Tibial artery (tissue), 4 donors: Measurements from ENCODE around the gene CCDC148.

Source experiments
- DNase-seq, 2 donors: peaks; one replicate each; pipeline ENCODE4 v3.0.0-alpha.2; 2019
- H3K27ac ChIP-seq, 2 donors: fragments of 200-600 bp; sonication (generic) in 1 of 2; 1 replicate in 1 of 2; 2 replicates in 1 of 2; pipeline ENCODE4 v1.5.1; 2018 to 2019; ENCODE audit warnings: mild to moderate bottlenecking in 1 of 2
- H3K27me3 ChIP-seq, 2 donors: fragments of 200-600 bp; sonication (generic) in 1 of 2; one replicate each; pipeline versions ENCODE4 v1.5.1 to v1.6.0; 2016 to 2019
- H3K36me3 ChIP-seq, 3 donors: fragments of 200-600 bp; sonication (generic) in 2 of 3; one replicate each; pipeline ENCODE4 v1.5.1; 2016 to 2019; ENCODE audit warnings: mild to moderate bottlenecking in 2 of 3
- H3K4me1 ChIP-seq, 4 donors: fragments of 200-600 bp; sonication (generic) in 2 of 4; 1 replicate in 3 of 4; 2 replicates in 1 of 4; pipeline ENCODE4 v1.5.1; 2016 to 2019
- H3K4me3 ChIP-seq, 2 donors: fragments of 200-600 bp; sonication (generic) in 1 of 2; 1 replicate in 1 of 2; 2 replicates in 1 of 2; pipeline ENCODE4 v1.5.1; 2018 to 2019; ENCODE audit warnings: mild to moderate bottlenecking in 2 of 2
- H3K9me3 ChIP-seq, 3 donors: fragments of 200-600 bp; sonication (generic) in 1 of 3; one replicate each; pipeline ENCODE4 v1.5.1; 2016 to 2019
- CTCF ChIP-seq, 2 experiments: fragments of 200-600 bp in 1 of 2; fragments of 450-650 bp in 1 of 2; IDR thresholded peaks; one replicate each; pipeline ENCODE4 v1.5.1; 2017 to 2019; ENCODE audit warnings: antibody characterized with exemption in 2 of 2, mild to moderate bottlenecking in 1 of 2, moderate library complexity in 1 of 2
- intact Hi-C: fragments of 100-400 bp; cut with DNase I; formaldehyde crosslinking; loops from one replicate; pipeline ENCODE4 v1.15.0; 2023; ENCODE audit warnings: low total_unique reads

CCDC148 gene

GRCh38 chr2:158496986-158497385, 40.4 kb upstream of the CCDC148 start:
- no peaks in the 10 kb centered on the region for H3K9me3 ChIP-seq
- H3K4me1 ChIP-seq: peaks cover 0 to 23% (median 9%) of the 10 kb centered on the region in 4 donors
- DNase-seq: no peak
- intact Hi-C loops: no loop called here
- no peak for TF ChIP-seq CTCF (IDR thresholded peaks at IDR 0.05)
- H3K27ac ChIP-seq: no peak overlapping the region
- H3K36me3 ChIP-seq: no peaks in the 10 kb centered on the region
- no peak overlapping the region for H3K4me3 ChIP-seq
- no peaks in the 10 kb centered on the region for H3K27me3 ChIP-seq

GRCh38 chr2:158495175-158495574, 38.6 kb upstream of the CCDC148 start:
- DNase-seq: no peak
- no peak overlapping the region for H3K4me3 ChIP-seq
- H3K36me3 ChIP-seq: no peaks in the 10 kb centered on the region
- H3K27me3 ChIP-seq: no peaks in the 10 kb centered on the region
- TF ChIP-seq CTCF (IDR thresholded peaks at IDR 0.05): no peak
- no peaks in the 10 kb centered on the region for H3K9me3 ChIP-seq
- intact Hi-C loops: no loop called here
- H3K27ac ChIP-seq: no peak overlapping the region
- peaks cover 0 to 8% (median 2%) of the 10 kb centered on the region in 4 donors for H3K4me1 ChIP-seq

- no peak for DNase-seq
- H3K27ac ChIP-seq: no peak overlapping the region
- no peaks in the 10 kb centered on the region for H3K9me3 ChIP-seq
- H3K36me3 ChIP-seq: no peaks in the 10 kb centered on the region
- intact Hi-C loops: no loop called here
- H3K4me1 ChIP-seq: peaks cover 0 to 8% (median 4%) of the 10 kb centered on the region in 4 donors
- no peak for TF ChIP-seq CTCF (IDR thresholded peaks at IDR 0.05)
- no peak overlapping the region for H3K4me3 ChIP-seq
- H3K27me3 ChIP-seq: no peaks in the 10 kb centered on the region
These were observed 36.9 kb upstream of the CCDC148 start for GRCh38 chr2:158493458-158493857.

- H3K4me1 ChIP-seq: peaks cover 0 to 27% (median 17%) of the 10 kb centered on the region in 4 donors
- intact Hi-C loops: no loop called here
- H3K27me3 ChIP-seq: no peaks in the 10 kb centered on the region
- no peak for DNase-seq
- no peaks in the 10 kb centered on the region for H3K9me3 ChIP-seq
- H3K4me3 ChIP-seq: no peak overlapping the region
- TF ChIP-seq CTCF (IDR thresholded peaks at IDR 0.05): no peak
- no peak overlapping the region for H3K27ac ChIP-seq
- no peaks in the 10 kb centered on the region for H3K36me3 ChIP-seq
These were observed 34.5 kb upstream of the CCDC148 start for GRCh38 chr2:158491072-158491471.

GRCh38 chr2:158489366-158490112, 33.0 kb upstream of the CCDC148 start:
- Histone ChIP-seq H3K4me3 (no peak overlapping the region), H3K27ac (no peak overlapping the region), H3K36me3 (no peaks in the 10 kb centered on the region), H3K9me3 (no peaks in the 10 kb centered on the region), H3K4me1 (peaks cover 0 to 27% (median 17%) of the 10 kb centered on the region in 4 donors), H3K27me3 (no peaks in the 10 kb centered on the region)
- intact Hi-C loops: no loop called here
- DNase-seq: no peak
- no peak for TF ChIP-seq CTCF (IDR thresholded peaks at IDR 0.05)
